ENCODE results near the gene CTAGE9.

Gene CTAGE9

GRCh38 chr6:131747821-131748353 is 37.1 kb upstream of the CTAGE9 start:
- DNase-seq (no peak), ATAC-seq (ENCODE audit: insufficient read depth, low read depth) (no peak)
- no peaks in the 10 kb centered on the region for H3K9me3 ChIP-seq (ENCODE audit: insufficient read depth, low read length, severe bottlenecking)
- no peak overlapping the region for H3K9ac ChIP-seq (ENCODE audit: low read depth, low read length)
- no peak overlapping the region for H3K27ac ChIP-seq (ENCODE audit: low read length)
- H3K27me3 ChIP-seq (ENCODE audit: insufficient read depth, low read length, poor library complexity) = no peaks in the 10 kb centered on the region
- H3K4me3 ChIP-seq (ENCODE audit: low read depth in 1 of 2, low read length in 2 of 2) = no peak overlapping the region
- no peak overlapping the region for H2AFZ ChIP-seq (ENCODE audit: low read depth, low read length)
- H4K20me1 ChIP-seq (ENCODE audit: insufficient read depth, low read length) = no peaks in the 10 kb centered on the region
- H3K4me2 ChIP-seq (ENCODE audit: insufficient read depth, low read length) = no peak overlapping the region
- H3K36me3 ChIP-seq (ENCODE audit: insufficient read depth, low read length) = no peaks in the 10 kb centered on the region
- H3K4me1 ChIP-seq (ENCODE audit: insufficient read depth, low read length) = no peaks in the 10 kb centered on the region
- TF ChIP-seq EZH2 (IDR thresholded peaks at IDR 0.05; ENCODE audit: borderline replicate concordance, low read depth, low read length, severe bottlenecking) = no peak
- no peak for TF ChIP-seq CTCF (IDR thresholded peaks at IDR 0.05; ENCODE audit: borderline replicate concordance, extremely low read depth, low read length, poor library complexity, severe bottlenecking)
- H3K79me2 ChIP-seq (ENCODE audit: insufficient read depth, low read length) = no peaks in the 10 kb centered on the region

GRCh38 chr6:131745476-131745875 is 34.7 kb upstream of the CTAGE9 start:
- H3K36me3 ChIP-seq (ENCODE audit: insufficient read depth, low read length) = no peaks in the 10 kb centered on the region
- no peak overlapping the region for H3K9ac ChIP-seq (ENCODE audit: low read depth, low read length)
- TF ChIP-seq EZH2 (IDR thresholded peaks at IDR 0.05; ENCODE audit: borderline replicate concordance, low read depth, low read length, severe bottlenecking) (no peak), CTCF (IDR thresholded peaks at IDR 0.05; ENCODE audit: borderline replicate concordance, extremely low read depth, low read length, poor library complexity, severe bottlenecking) (no peak)
- H3K79me2 ChIP-seq (ENCODE audit: insufficient read depth, low read length) = no peaks in the 10 kb centered on the region
- DNase-seq (no peak), ATAC-seq (ENCODE audit: insufficient read depth, low read depth) (no peak)
- H3K27me3 ChIP-seq (ENCODE audit: insufficient read depth, low read length, poor library complexity) = no peaks in the 10 kb centered on the region
- no peak overlapping the region for H3K4me3 ChIP-seq (ENCODE audit: low read depth in 1 of 2, low read length in 2 of 2)
- H3K27ac ChIP-seq (ENCODE audit: low read length) = no peak overlapping the region
- no peaks in the 10 kb centered on the region for H4K20me1 ChIP-seq (ENCODE audit: insufficient read depth, low read length)
- no peak overlapping the region for H3K4me2 ChIP-seq (ENCODE audit: insufficient read depth, low read length)
- no peaks in the 10 kb centered on the region for H3K4me1 ChIP-seq (ENCODE audit: insufficient read depth, low read length)
- H2AFZ ChIP-seq (ENCODE audit: low read depth, low read length) = no peak overlapping the region
- no peaks in the 10 kb centered on the region for H3K9me3 ChIP-seq (ENCODE audit: insufficient read depth, low read length, severe bottlenecking)

GRCh38 chr6:131744432-131745287 is 33.8 kb upstream of the CTAGE9 start:
- Histone ChIP-seq H3K4me1 (ENCODE audit: insufficient read depth, low read length) (no peaks in the 10 kb centered on the region), H2AFZ (ENCODE audit: low read depth, low read length) (no peak overlapping the region), H3K9ac (ENCODE audit: low read depth, low read length) (no peak overlapping the region), H3K27me3 (ENCODE audit: insufficient read depth, low read length, poor library complexity) (no peaks in the 10 kb centered on the region), H3K4me3 (ENCODE audit: low read depth in 1 of 2, low read length in 2 of 2) (no peak overlapping the region), H3K27ac (ENCODE audit: low read length) (no peak overlapping the region), H3K79me2 (ENCODE audit: insufficient read depth, low read length) (no peaks in the 10 kb centered on the region), H3K4me2 (ENCODE audit: insufficient read depth, low read length) (no peak overlapping the region), H3K36me3 (ENCODE audit: insufficient read depth, low read length) (no peaks in the 10 kb centered on the region), H3K9me3 (ENCODE audit: insufficient read depth, low read length, severe bottlenecking) (no peaks in the 10 kb centered on the region), H4K20me1 (ENCODE audit: insufficient read depth, low read length) (no peaks in the 10 kb centered on the region)
- TF ChIP-seq CTCF (IDR thresholded peaks at IDR 0.05; ENCODE audit: borderline replicate concordance, extremely low read depth, low read length, poor library complexity, severe bottlenecking) (no peak), EZH2 (IDR thresholded peaks at IDR 0.05; ENCODE audit: borderline replicate concordance, low read depth, low read length, severe bottlenecking) (no peak)
- DNase-seq (no peak), ATAC-seq (ENCODE audit: insufficient read depth, low read depth) (no peak)
